LHCN-M2 (cell line): ENCODE measurements around the gene PRKN. TPM values are rescaled to one million over a fixed set of nuclear protein-coding genes. Genes with fewer than 3 reads are reported as not detected.
A peak's percentile ranks its signal among the peaks of the same experiment; 100 is the strongest.

ENCODE experiments used
- DNase-seq: peaks from one replicate; pipeline ENCODE4 v3.0.0-alpha.2; 2012; ENCODE audit warnings: low read depth
- total RNA-seq: library from RNA; depleted of rRNA; stranded (reverse); fragments of >200 nt; gene quantifications from 2 replicates; pipeline ENCODE4 v1.2.3, GENCODE V29; 2014

PRKN gene
- total RNA-seq, 1 experiment from 2014 or later: 2.4 TPM

GRCh38 chr6:161626132-161626676 is 1101.4 kb downstream of the PRKN start:
- DNase-seq: no peak

- no peak for DNase-seq
Measured at GRCh38 chr6:161624111-161624510, 1103.5 kb downstream of the PRKN start.

- DNase-seq: no peak
Measured at GRCh38 chr6:161622779-161623178, 1104.8 kb downstream of the PRKN start.

GRCh38 chr6:161618831-161619454 is 1108.6 kb downstream of the PRKN start:
- peak; percentile 74 for DNase-seq

- DNase-seq: no peak
Measured at GRCh38 chr6:161613711-161614110, 1113.9 kb downstream of the PRKN start.

- no peak for DNase-seq
Measured at GRCh38 chr6:161608771-161609170, 1118.8 kb downstream of the PRKN start.

- DNase-seq: no peak
Measured at GRCh38 chr6:161607696-161608297, 1119.8 kb downstream of the PRKN start.

- DNase-seq: no peak
Measured at GRCh38 chr6:161602359-161602758, 1125.2 kb downstream of the PRKN start.

- no peak for DNase-seq
Measured at GRCh38 chr6:161598896-161599295, 1128.7 kb downstream of the PRKN start.

GRCh38 chr6:161596807-161597520 is 1130.6 kb downstream of the PRKN start:
- no peak for DNase-seq

- DNase-seq: no peak
Measured at GRCh38 chr6:161594412-161594811, 1133.2 kb downstream of the PRKN start.

- no peak for DNase-seq
Measured at GRCh38 chr6:161590961-161591627, 1136.5 kb downstream of the PRKN start.

- DNase-seq: no peak
Measured at GRCh38 chr6:161586887-161587286, 1140.7 kb downstream of the PRKN start.

- DNase-seq: no peak
Measured at GRCh38 chr6:161584621-161585340, 1142.8 kb downstream of the PRKN start.

GRCh38 chr6:161584051-161584450 is 1143.5 kb downstream of the PRKN start:
- peak; percentile 49 for DNase-seq

- DNase-seq: no peak
Measured at GRCh38 chr6:161583584-161583983, 1144.0 kb downstream of the PRKN start.

- no peak for DNase-seq
Measured at GRCh38 chr6:161578478-161578877, 1149.1 kb downstream of the PRKN start.

- no peak for DNase-seq
Measured at GRCh38 chr6:161575523-161576254, 1151.9 kb downstream of the PRKN start.

GRCh38 chr6:161568885-161569456 is 1158.6 kb downstream of the PRKN start:
- DNase-seq: no peak

- DNase-seq: peak; percentile 23
Measured at GRCh38 chr6:161564952-161565351, 1162.6 kb downstream of the PRKN start.
